Cortex of kidney (tissue), 1 donor: ENCODE results near the gene PES1.
"Not testable (repeated sequence)": the region's sequence is repeated elsewhere in the genome, so short reads cannot be mapped to it uniquely, and the experiment has no call there.

Experiments
- DNase-seq: peaks from one replicate; lab custom pipeline; 2025; lab: John Stamatoyannopoulos, UW

Gene PES1

DNA sequence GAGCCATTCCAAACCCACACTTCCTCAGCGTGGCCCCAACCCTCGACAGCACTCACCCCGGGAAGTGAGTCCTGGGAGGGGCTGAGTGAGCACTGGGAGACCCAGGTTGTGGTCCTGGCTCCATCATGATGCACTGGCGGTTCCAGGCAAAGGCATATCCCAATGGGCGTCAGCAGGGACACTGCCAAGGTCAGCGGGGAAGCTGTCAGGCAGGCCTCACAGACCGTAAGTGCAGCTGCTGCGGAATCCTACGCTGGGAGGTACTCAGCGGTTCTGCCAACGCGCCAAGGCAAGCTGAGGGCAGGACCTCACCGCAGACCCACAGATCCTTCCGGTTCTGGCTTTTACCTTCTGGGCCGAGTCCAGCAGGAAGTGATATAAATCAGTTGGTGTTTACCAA lies 15.9 kb downstream of the PES1 start:
- no peak for DNase-seq

DNA sequence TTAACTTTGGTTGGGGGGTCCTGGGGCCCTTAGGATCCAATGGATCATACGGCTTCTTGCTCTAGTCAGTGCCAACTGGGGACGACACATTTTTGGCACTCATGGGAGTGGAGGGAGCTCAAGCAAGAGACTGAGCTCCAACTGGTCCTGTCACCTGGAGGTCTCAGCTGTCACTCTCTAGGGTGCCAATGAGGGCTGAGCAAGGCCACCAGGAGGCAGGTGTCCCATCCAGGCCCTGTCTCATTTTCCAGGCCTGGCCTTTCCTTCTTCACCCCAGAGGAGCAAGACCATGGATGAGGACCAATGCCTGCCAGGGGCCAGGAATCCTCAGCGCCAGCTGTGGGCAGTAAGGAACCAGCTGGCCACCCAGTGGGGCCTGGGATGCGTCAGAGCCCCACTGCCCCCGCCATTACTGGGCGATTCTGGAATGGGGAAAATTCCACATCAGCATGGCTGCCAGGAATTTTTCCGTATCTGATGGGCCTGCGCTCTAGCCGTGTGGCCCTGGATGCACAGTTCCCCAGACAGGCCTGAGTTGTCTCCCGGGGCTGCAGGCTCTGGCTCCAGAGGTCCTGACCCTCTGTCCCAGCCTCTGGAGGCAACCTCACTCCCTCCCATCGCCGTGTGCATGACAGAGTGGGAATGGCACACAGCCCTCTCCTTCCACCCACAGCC lies 16.6 kb downstream of the PES1 start:
- DNase-seq = no peak

- no peak for DNase-seq
Observed at GRCh38 chr22:30574095-30574981, 17.4 kb downstream of the PES1 start, which contains the start of gene GAL3ST1. Gene GAL3ST1 (minus strand): TSS chr22:30574665. CDS start chr22:30557392, 17,273 bp downstream.

- DNase-seq = no peak
Observed at GRCh38 chr22:30573594-30574094, 18.1 kb downstream of the PES1 start.

- DNase-seq = no peak
Observed at GRCh38 chr22:30572840-30573593, 18.7 kb downstream of the PES1 start.

- DNase-seq = no peak
Observed at GRCh38 chr22:30572210-30572609, 19.5 kb downstream of the PES1 start.

DNA sequence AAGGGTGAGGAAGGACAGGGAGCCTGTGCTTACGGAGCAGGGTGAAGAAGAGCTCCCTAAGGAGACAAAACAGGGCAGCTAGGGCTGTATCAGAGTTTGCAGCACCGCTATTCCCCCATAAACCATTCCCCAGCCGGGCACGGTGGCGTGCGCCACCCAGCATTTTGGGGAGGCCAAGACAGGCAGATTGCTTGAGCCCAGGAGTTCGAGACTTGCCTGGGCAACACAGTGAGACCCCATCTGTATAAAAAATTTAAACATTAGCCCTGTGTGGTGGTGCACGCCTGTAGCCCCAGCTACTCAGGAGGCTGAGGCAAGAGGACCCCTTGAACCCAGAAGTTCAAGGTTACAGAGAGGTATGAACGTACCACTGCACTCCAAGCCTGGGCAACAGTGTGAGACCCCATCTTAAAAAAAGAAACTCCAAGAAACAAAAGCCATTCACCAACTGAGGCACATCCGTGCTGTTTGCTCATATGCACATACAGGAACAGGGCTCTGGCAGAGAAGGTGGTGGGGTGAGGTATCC lies 22.0 kb downstream of the PES1 start:
- DNase-seq = no peak

- no peak for DNase-seq
Observed at GRCh38 chr22:30568137-30568805, 23.4 kb downstream of the PES1 start.

GRCh38 chr22:30567277-30567676 lies 24.4 kb downstream of the PES1 start:
- not testable (repeated sequence) for DNase-seq

DNA sequence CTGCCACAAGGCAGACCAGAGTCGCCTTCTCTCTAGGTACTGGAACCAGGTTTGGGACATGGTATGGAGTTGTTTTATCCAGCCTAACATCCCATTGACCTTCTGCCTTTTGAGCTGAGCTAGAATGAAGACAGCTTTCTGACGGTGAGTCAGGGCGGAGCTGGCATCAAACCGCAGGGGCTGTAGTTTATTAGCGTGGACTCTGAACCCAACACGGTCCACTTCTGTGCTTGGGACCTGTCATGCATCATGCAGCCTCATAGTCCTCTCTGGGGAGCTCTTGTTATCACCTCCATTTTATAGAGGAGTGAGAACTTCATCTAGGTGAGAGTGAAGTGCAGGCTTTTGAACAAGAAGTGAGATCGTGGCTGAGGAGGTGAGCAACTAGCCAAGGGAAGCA lies 25.6 kb downstream of the PES1 start:
- DNase-seq = no peak

GRCh38 chr22:30565341-30565740 lies 26.4 kb downstream of the PES1 start:
- DNase-seq = no peak

GRCh38 chr22:30564761-30565119 lies 27.0 kb downstream of the PES1 start:
- DNase-seq = no peak

- DNase-seq = no peak
Observed at GRCh38 chr22:30564045-30564760, 27.5 kb downstream of the PES1 start.

DNA sequence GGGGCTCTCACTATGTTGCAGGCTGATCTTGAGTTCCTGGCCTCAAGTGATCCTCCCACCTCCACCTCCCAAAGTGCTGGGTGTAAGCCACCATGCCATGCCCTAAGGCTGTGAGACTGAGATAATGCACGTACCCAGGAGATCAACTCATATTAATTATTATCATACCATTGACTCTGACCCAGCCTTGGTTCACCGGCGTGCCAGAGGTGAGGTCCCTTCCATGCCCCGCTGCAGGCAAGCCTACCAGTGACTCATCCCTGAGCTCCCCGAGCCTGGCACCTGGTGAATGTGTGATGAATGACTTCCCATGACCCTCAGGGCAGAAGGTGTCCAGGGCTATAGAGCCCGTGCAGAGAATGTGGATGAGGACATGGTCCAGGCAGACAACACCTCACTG lies 29.3 kb downstream of the PES1 start:
- DNase-seq = no peak

DNA sequence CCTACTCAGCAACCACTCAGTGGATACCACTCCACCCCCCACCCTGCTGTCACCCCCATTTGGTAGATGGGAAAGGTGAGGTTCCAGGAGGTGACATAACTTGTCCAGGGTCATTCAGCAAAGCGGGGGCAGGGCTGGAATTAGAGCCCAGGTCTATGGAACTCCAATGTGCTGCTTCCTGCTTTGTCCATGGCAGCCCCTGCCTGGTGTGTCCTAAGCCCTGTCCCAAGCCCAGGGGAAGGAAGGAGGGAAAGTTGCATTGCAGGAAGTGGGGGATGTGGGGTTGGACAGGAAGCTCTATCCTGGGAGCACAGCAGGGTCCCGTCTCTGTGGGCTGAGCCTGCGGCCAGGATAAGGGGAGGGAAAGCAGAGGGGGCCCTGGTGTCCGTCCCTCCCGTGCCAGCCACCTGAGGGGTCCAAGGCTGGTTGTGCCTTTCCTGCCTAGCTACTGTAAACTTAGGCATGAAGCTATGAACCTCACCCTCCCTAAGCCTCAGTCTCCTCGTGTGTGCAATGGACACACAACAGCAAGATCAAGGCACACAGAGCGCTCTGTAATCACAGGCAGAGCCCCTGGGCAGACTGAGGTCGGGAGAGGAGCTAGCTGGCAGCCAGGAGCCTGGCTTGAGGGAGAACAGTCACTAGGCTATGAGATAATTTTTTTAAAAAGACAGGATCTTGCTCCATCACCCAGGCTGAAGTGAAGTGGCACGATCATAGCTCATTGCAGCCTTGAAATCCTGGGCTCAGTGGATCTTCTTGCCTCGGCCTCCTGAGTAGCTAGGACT lies 30.1 kb downstream of the PES1 start:
- no peak for DNase-seq

GRCh38 chr22:30560643-30561202 lies 31.0 kb downstream of the PES1 start:
- not testable (repeated sequence) for DNase-seq

GRCh38 chr22:30559889-30560288 lies 31.8 kb downstream of the PES1 start:
- DNase-seq = no peak

DNA sequence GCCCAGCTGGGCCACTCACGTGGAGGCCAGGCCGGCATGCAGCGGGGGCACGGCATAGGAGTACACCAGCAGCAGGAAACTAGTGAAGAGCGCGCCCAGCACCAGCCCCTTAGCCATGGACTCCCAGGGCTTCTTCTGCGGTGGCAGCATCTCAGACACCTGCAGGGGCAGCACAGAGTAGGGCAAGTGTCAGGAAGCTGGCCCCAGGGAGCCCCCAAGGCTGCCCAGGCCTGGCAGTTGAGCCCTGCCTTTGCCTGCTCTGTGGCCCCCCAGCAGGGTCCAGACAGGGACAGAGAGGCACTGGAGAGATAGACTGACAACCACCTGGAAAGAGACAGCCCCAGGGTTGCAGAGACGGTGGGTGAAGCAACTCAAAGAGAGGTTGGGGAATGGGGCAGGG lies 34.5 kb downstream of the PES1 start:
- DNase-seq = no peak

DNA sequence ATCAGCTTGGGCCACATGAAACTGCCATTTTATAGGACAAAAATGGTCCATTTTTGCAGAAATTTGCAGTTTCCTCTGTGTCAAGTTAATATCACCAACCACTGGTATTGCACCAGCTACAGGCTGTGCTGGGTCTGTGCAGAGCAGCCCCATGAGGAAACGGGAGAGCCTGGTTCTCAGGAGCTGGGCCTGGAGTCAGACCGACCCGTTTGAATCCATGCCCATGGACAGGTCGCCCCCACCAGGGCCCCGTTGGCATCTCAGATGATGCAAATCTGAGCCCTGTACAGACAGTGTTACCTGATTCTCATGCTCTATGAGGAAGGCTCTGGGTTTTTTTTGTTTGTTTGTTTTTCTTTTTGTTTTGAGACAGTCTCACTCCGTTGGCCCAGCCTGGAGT lies 35.3 kb downstream of the PES1 start:
- no peak for DNase-seq
